ENCODE data around the gene RRP1B.
"Not testable (repeated sequence)": the region's sequence is repeated elsewhere in the genome, so short reads cannot be mapped to it uniquely, and the experiment has no call there.

Gene RRP1B

GRCh38 chr21:43702785-43703034, 43.4 kb downstream of the RRP1B start:
- DNase-seq = no peak

DNA sequence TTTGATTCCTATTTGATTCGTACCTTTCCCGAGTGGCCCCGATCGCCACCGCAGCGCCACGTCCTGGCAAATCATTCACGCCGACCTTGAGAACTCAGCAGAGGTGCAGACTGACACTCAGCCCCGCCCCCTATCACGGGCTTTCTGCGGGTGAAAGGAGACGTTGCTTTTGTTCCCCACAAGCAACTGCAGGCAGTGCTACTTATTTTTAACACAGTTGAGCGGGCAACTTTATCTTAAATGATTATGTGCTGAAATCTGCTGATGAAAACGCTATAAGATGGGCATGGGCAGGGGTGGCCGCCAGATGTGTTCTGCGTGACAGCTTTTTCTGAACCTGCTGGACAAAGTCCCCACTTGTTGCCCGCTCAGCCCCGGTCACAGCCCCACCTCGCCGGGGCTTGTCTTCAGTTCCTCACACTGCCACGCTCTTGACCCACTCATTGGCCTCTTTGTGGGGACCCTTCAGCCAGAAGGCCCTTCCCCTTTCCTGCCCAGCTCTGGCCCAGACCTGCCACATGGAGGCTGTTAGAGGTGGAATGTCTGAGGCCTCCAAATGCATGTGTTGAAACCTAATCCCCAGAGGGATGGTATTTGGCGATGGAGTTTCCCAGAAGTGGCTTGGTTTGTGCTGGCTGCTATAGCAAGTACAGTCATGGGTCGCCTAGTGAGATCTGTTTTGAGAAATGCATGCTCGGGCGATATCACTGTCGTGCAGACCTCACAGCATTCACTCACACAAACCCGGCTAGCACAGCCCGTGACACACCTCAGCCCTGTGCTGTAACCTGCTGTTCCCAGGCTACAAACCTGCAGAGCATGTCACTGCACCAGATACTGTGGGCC, 43.9 kb downstream of the RRP1B start:
- no peak for DNase-seq

DNA sequence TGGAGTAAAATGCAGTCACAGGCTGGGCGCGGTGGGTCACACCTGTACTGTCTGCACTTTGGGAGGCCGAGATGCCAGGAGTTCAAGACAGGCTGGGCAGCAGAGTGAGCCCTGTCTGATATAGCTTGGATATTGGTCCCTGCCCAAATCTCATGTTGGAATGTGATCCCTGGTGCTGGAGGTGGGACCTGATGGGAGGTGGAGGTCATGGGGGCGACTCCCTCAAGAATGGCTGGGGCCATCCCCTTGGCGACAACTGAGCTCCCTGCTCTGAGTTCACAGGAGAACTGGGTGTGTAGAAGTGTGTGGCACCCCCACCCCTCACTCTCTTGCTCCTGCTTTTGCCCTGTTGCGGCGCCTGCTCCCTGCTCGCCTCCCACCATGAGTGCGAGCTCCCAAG, 48.1 kb downstream of the RRP1B start:
- no peak for DNase-seq

DNA sequence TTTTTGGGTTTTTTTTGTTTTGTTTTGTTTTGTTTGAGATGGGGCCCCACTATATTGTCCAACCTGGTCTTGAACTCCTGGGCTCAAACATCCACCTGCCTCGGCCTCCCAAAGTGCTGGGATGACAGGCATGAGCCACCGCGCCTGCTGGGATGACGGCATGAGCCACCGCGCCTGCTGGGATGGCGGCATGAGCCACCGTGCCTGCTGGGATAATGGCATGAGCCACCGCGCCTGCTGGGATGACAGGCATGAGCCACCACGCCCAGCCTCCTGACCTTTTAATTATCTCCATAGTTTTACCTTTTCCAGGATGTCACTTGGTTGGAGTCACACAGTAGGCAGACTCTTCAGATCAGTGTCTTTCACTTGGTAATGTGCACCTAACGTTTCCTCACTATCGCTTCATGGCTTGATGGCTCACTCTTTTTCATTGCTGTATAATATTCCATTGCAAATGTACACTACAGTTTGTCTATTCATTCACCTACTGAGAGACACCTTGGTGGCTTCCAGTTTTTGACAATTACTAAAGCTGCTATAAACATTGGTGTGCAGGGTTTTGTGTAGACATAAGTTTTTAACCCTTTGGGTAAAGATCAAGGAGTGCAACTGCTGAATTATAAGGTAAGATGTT, 49.5 kb downstream of the RRP1B start:
- DNase-seq = no peak

GRCh38 chr21:43712268-43712942, 53.0 kb downstream of the RRP1B start:
- DNase-seq = peak; percentile 45

DNA sequence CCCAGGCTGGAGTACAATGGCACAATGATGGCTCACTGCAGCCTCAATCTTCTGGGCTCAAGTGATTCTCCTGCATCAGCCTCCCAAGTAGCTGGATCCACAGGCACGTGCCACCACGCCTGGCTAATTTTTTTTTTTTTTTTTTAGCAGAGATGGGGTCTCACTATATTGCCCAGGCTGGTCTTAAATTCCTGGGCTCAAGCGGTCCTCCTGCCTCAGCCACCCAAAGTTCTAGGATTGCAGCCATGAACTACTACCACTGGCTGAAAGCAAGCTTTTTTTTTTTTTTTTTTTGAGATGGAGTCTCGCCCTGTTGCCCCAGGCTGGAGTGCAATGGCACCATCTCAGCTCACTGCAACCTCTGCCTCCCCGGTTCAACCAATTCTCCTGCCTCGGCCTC, 53.8 kb downstream of the RRP1B start:
- DNase-seq = not testable (repeated sequence)

GRCh38 chr21:43716376-43717165, 57.2 kb downstream of the RRP1B start:
- no peak for DNase-seq

DNA sequence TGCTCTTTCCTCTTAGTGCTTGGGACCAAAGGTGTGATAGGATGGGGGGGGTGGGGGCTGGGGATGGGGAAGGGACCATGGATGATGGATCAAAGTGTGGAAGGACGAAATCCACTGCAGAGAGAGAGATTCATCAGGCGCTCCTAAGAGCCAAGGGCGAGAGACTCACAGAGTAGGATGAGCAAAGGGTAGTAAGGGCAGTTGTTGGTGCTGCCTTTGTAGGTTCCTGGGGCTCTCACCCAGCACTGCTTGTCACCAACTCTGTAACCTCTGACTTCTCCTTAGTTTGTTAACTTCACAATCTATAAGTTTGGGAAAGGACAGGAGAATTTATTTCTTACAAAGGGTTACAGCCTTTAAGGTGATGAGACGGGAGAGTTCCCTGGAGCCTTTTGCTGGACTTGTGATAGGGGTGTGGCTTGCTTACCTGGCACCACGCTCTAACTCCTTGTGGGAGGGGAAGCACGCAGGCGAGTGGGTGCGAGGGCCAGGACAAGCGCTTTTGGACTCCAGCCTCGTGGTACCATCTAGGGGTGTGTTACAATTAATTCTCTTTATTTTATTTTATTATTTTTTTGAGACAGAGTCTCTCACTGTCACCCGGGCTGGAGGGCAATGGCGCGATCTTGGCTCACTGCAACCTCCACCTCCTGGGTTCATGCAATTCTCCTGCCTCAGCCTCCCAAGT, 58.0 kb downstream of the RRP1B start:
- no peak for DNase-seq

DNA sequence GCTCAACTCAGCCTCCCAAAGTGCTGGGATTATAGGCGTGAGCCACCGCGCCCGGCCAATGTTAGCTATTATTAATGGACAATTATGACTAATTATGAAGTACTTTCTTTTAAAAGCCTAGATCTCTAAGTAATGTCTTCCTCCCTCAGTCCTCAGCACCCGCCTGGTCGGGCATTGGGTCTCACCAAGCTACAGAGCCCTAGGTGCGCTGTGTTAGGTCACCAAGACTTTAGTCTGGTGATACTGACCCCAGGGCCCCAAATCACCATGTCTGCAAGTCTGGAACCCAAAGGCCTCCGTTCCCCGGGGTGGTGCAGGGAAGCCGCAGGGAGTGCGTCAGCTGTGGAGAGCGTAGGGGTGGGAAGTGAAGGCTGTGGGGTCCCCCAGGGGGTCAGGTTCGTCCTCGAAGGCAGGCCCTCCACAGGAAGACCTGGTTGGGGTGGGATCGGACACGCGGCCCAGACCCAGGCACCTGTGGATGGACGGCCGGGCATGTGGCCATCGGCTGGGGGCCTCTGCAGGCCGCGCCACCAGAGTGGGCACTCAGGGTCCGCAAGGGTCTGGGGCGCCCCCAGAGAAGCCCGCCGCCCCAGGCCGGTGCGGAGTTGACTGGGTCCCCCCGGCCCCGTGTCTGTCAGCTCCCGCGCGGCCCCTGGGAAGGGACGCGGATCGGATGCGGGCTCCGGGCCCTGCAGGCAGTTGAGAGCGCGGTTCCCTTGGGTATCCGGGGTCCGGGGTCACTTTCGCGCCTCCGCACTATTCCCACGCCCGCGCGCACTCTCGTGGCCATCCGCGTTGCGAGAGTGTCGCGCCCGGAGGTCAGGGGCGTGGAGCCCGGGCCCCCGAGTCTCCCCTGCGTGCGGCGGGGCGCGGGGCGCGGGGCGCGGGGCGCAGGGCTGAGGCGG, 58.9 kb downstream of the RRP1B start:
- no peak for DNase-seq

DNA sequence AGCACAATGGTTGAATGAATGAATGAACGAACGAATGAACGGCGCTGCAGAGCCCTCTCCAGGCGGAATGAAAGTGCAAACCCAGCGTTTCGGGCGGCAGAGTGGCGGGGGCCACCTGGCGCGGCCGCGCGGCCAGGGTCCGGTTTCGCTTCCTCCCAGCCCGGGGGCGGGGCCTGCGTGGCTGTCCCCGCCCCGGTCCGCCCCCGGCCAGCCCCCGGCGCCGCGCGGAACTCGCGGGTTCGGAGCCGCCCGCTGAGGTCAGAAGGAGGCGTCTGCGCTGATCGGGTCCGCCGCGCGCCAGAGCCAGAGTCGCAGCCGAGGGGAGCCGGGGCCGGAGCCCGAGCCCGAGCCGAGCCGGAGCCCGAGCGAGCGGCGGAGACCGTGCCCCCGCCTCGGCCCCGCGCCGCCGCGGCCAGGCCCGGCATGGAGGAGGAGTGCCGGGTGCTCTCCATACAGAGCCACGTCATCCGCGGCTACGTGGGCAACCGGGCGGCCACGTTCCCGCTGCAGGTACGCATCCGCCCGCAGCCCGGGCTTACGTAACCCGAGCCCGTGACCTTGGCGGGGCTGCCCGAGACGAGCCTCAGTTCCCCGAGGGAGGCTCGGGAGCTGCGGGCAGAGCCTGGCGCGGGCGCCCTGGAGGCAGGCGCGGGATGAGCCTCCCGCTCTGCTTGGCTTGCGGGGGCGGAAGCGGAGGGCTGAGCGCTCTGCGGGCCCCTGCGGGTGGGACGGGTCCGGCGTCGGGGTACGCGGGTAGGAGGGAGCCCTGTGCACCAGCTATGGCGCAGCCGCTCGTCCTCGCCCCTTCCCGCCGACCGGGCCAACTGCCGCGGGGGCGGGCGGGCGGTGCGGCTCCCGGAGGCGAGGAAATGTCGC, 59.8 kb downstream of the RRP1B start, which contains the start of gene PDXK:
Gene PDXK, plus strand, starts transcription at position 258 of the 876 bp plus-strand sequence. Its CDS starts 166 bp downstream, at position 424.
- DNase-seq = peak; percentile 78

DNA sequence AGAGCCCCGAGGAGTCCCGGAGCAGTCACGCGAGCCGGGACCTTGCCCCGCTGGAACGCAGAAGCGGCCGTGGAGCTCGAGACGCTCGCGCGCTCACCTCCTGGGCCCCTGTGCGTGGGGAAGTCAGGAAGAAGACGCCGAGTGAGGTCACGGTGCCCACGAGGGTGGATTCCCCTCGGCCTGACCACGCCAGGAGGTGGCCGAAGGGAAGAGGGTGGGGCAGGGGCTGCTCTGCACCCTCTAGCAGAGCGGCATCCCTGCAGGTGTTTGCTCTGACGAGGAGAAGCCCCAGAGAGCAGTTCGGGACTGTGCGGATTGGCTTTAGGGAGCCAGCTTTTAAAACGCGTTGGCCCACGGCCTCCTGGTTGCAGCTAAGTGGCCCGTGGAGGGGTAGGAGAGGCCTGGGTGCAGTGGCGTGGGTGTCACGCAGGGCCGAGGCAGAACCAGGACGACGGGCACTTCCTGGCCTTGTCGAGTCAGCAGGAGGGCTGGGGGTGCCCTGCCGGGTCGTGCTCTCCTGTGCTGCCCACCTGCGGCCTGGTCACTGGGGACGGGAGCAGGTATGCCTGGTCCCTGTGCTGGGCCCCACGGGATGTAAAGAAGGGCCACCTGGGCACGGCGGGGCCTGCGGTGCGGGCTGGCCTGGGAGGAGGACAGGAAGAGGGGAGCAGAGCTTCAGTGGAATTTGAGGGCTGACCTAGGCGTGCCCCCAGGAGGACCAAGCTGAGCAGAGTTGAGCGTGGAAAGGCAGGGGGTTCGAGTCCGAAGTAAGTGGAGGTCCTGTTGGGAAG, 60.6 kb downstream of the RRP1B start:
- DNase-seq = no peak

GRCh38 chr21:43720539-43721166, 61.3 kb downstream of the RRP1B start:
- DNase-seq = no peak

DNA sequence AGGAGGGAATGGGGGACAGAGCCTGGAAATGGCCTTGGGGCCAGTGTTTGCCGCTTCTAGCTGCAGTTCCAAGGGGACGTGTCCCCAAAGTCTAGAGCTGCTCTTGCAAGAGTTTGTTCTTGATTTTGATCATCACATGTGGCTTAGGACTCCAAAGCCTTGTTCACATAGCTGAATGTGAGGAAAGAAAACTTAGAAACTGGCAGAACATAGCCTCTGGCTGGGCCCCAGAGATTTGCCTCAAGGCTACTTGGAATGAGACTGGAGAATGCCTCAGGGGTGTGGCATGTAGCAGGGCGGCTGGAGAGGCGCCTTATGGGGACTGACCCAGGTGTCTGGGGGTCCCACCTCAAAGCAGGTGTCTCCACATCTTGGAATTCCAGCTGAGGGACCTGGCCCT, 61.8 kb downstream of the RRP1B start:
- DNase-seq = no peak

DNA sequence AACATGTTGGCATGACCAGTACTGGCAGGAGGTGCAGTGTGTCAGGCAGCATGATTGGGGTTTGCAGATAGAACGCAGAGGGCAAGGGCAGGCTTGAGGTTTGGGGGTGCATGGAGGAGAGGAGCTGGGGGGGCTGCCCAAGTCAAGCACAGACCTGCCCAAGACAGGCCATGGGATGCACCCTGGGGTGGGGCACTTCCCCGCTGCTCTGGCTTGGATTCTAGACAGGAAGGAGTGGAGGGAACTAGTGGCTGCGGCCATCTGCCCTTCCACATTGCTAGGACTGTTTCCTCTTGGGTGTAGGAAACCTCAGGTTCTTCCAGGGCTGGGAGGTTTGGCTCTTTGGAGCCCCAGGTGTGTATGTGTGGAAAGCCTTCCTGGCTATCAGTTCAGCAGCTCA, 62.6 kb downstream of the RRP1B start:
- DNase-seq = no peak

DNA sequence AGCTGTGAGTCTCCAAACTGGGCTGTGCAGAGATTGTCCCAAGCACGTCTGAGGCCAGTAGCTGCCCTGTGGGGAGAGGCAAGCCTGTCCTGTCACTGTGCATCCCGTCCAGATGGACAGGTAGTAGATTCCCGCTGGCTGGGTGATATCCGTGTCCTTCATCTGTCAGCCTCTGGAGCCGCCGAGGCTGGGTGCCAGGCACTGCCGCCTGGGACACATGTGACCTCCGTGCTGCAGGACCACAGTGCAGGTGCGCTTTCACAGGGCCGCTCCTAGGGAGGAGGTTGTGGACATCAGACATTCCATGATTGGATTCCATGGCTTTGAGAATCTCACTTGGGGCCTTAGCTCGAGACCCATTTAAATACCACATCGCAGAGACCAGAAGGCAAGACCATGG, 64.3 kb downstream of the RRP1B start:
- no peak for DNase-seq

DNA sequence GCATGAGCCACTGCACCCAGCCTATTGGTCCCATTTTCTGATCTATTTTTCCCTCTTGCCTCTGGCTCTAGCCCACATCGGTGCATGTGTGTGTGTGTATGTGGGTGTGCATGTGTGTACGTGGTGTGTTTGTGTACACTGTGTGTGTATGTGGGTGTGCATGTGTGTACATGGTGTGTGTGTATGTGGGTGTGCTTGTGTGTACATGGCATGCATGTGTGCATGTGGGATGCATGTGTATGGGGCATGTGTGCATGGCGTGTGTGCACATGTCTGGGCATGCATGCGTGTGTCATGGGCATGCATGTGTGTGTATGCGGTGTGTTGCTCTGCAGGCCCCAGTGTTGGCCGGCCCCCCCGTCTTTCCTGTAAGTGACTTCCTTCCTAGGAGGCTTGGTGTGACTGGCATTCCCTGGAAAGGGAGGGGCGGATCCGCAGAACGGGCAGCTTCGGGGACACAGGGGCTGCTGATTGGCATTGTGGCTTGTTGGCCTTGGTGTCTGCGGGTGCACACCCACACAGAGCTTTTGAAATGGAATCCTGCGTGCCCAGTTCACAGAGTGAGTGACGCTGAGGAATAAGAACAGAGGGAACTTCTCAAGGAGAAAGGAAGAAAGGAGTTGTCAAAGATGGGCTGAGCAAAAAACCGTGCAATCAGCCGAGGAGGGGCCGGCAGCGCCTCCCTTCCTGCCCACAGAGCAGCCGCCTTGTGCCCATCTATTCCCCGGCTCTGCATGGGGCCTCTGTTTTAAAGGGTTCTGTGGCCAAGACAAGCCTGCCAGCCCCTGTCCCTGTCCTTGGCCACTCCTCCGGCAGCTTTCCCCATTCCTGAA, 67.5 kb downstream of the RRP1B start:
- no peak for DNase-seq

- no peak for DNase-seq
Observed at GRCh38 chr21:43727519-43728153, 68.3 kb downstream of the RRP1B start.

DNA sequence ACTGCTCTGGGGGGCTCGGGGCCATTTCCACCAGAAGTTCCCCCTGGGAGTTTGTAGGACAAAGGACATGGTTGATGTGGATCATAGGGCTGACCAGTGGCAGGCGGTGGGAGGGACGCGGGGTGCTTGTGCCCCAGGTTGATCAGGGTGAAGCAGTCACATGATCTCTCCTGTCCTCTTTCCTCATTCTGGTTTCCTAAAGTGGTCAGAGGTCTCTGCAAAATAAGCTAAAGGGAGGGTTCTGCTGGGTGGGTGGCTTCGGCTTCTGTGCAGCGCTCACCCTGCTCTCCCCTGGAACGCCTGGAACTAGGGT, 68.8 kb downstream of the RRP1B start:
- DNase-seq = no peak

Data from NCI-H2029 (cell line).